DOHH2 (cell line): ENCODE measurements around the gene PPIL1.
"Not testable (repeated sequence)": the region's sequence is repeated elsewhere in the genome, so short reads cannot be mapped to it uniquely, and the experiment has no call there.

Source experiments
- H3F3A ChIP-seq: fragments of 200-600 bp; sonication (generic), shearing (Covaris generic); 2 replicates; pipeline ENCODE4 v1.6.0; 2016; ENCODE audit warnings: antibody characterized with exemption, mild to moderate bottlenecking; ENCODE audit not compliant: control insufficient read depth, insufficient read depth
- H3K27ac ChIP-seq: fragments of 200-600 bp; sonication (generic); 2 replicates; pipeline ENCODE4 v1.5.1; 2014; ENCODE audit warnings: low read depth, mild to moderate bottlenecking, low read length, moderate library complexity
- H3K27me3 ChIP-seq: fragments of 200-600 bp; sonication (generic); 2 replicates; pipeline ENCODE4 v1.6.1; 2014; ENCODE audit warnings: mild to moderate bottlenecking, low read length, mixed read lengths; ENCODE audit not compliant: control insufficient read depth
- H3K36me3 ChIP-seq: fragments of 200-600 bp; sonication (generic); 2 replicates; pipeline ENCODE4 v1.6.1; 2014; ENCODE audit warnings: mild to moderate bottlenecking, low read length, moderate library complexity, mixed read lengths; ENCODE audit not compliant: control insufficient read depth
- H3K4me1 ChIP-seq: fragments of 200-600 bp; sonication (generic); 2 replicates; pipeline ENCODE4 v1.6.1; 2014; ENCODE audit warnings: mild to moderate bottlenecking, low read length, mixed read lengths; ENCODE audit not compliant: control insufficient read depth
- H3K4me2 ChIP-seq: fragments of 200-600 bp; sonication (generic); 2 replicates; pipeline ENCODE4 v1.6.0; 2014; ENCODE audit warnings: mild to moderate bottlenecking, low read length, moderate library complexity
- H3K4me3 ChIP-seq: fragments of 200-600 bp; sonication (generic); 2 replicates; pipeline ENCODE4 v1.5.1; 2014; ENCODE audit warnings: mild to moderate bottlenecking, low read length, mixed read lengths
- H3K79me2 ChIP-seq: fragments of 200-600 bp; sonication (generic); 2 replicates; pipeline ENCODE4 v1.6.1; 2014; ENCODE audit warnings: mild to moderate bottlenecking, low read length, mixed read lengths; ENCODE audit not compliant: control insufficient read depth
- H3K9me2 ChIP-seq: fragments of 200-600 bp; sonication (generic); replicated peaks from 2 replicates; pipeline ENCODE4 v1.6.1; 2014; ENCODE audit warnings: mild to moderate bottlenecking, low read length, mixed read lengths; ENCODE audit not compliant: control insufficient read depth
- H3K9me3 ChIP-seq: fragments of 200-600 bp; sonication (generic); 2 replicates; pipeline ENCODE4 v1.6.1; 2014; ENCODE audit warnings: antibody characterized with exemption, low read length, mixed read lengths; ENCODE audit not compliant: control insufficient read depth, insufficient read depth
- H4K20me1 ChIP-seq: fragments of 200-600 bp; sonication (generic); 2 replicates; pipeline ENCODE4 v1.6.0; 2014; ENCODE audit warnings: low read depth, mild to moderate bottlenecking, antibody characterized with exemption, low read length, moderate library complexity; ENCODE audit not compliant: control insufficient read depth, insufficient read depth
- CTCF ChIP-seq: fragments of 200-600 bp; sonication (generic); IDR thresholded peaks from one replicate; pipeline ENCODE4 v1.5.1; 2014; ENCODE audit warnings: antibody characterized with exemption, mild to moderate bottlenecking, low read depth, low read length; ENCODE audit not compliant: poor library complexity, severe bottlenecking
- EZH2phosphoT487 ChIP-seq: fragments of 200-600 bp; sonication (generic); IDR thresholded peaks from 2 replicates; pipeline ENCODE4 v1.6.1; 2017; ENCODE audit warnings: borderline replicate concordance, mild to moderate bottlenecking, antibody characterized with exemption, low read length, moderate library complexity, mixed read lengths

PPIL1 gene

GRCh38 chr6:36814249-36814648, 60.4 kb downstream of the PPIL1 start:
- Histone ChIP-seq H3K27ac (no peak overlapping the region), H3K4me3 (no peak overlapping the region), H3K9me2 (no peaks in the 10 kb centered on the region), H3K4me1 (no peaks in the 10 kb centered on the region), H3F3A (no peaks in the 10 kb centered on the region), H3K36me3 (no peaks in the 10 kb centered on the region), H3K79me2 (no peaks in the 10 kb centered on the region), H3K9me3 (no peaks in the 10 kb centered on the region), H3K27me3 (peaks cover 13% of the 10 kb centered on the region; the same call in 1 of the 2 replicates), H3K4me2 (no peak overlapping the region), H4K20me1 (no peaks in the 10 kb centered on the region)
- TF ChIP-seq EZH2phosphoT487: no peak

GRCh38 chr6:36813526-36813925, 61.1 kb downstream of the PPIL1 start:
- no peaks in the 10 kb centered on the region for H3K9me2 ChIP-seq
- no peaks in the 10 kb centered on the region for H3K4me1 ChIP-seq
- peaks cover 14% of the 10 kb centered on the region; the same call in 1 of the 2 replicates for H3K27me3 ChIP-seq
- no peak overlapping the region for H3K4me3 ChIP-seq
- H3K36me3 ChIP-seq: no peaks in the 10 kb centered on the region
- TF ChIP-seq EZH2phosphoT487: no peak
- no peak for TF ChIP-seq CTCF
- no peaks in the 10 kb centered on the region for H4K20me1 ChIP-seq
- H3K79me2 ChIP-seq: no peaks in the 10 kb centered on the region
- H3K9me3 ChIP-seq: no peaks in the 10 kb centered on the region
- H3F3A ChIP-seq: no peaks in the 10 kb centered on the region
- no peak overlapping the region for H3K27ac ChIP-seq
- H3K4me2 ChIP-seq: no peak overlapping the region

GRCh38 chr6:36813047-36813446, 61.6 kb downstream of the PPIL1 start:
- not testable (repeated sequence) for H3K4me3 ChIP-seq, H3K36me3 ChIP-seq, H3K4me2 ChIP-seq, H3K4me1 ChIP-seq, H3K9me3 ChIP-seq, H3K27ac ChIP-seq, H4K20me1 ChIP-seq, H3F3A ChIP-seq, H3K9me2 ChIP-seq, H3K79me2 ChIP-seq
- peaks cover 16% of the 10 kb centered on the region; the same call in 1 of the 2 replicates for H3K27me3 ChIP-seq

- H3K9me2 ChIP-seq: no peaks in the 10 kb centered on the region
- H3K9me3 ChIP-seq: no peaks in the 10 kb centered on the region
- no peak overlapping the region for H3K4me2 ChIP-seq
- TF ChIP-seq CTCF (no peak), EZH2phosphoT487 (no peak)
- peaks cover 23% of the 10 kb centered on the region for H3K27me3 ChIP-seq
- no peaks in the 10 kb centered on the region for H3K36me3 ChIP-seq
- no peaks in the 10 kb centered on the region for H3K4me1 ChIP-seq
- no peak overlapping the region for H3K4me3 ChIP-seq
- no peak overlapping the region for H3K27ac ChIP-seq
- no peaks in the 10 kb centered on the region for H4K20me1 ChIP-seq
- H3K79me2 ChIP-seq: no peaks in the 10 kb centered on the region
- no peaks in the 10 kb centered on the region for H3F3A ChIP-seq
Observed at GRCh38 chr6:36809941-36810803, 64.4 kb downstream of the PPIL1 start.
